Measurements from ENCODE around the gene XRCC6. TPM values are rescaled to one million over a fixed set of nuclear protein-coding genes. Genes with fewer than 3 reads are reported as not detected.

XRCC6 gene
- total RNA-seq, 1 donor = 276 TPM

- TF ChIP-seq CTCF (IDR thresholded peaks at IDR 0.05; ENCODE audit: insufficient read depth, low read length) = no peak
- H3K4me3 ChIP-seq (ENCODE audit: low read depth, low read length) = no peak overlapping the region
- DNase-seq (ENCODE audit: low read depth) = no peak
Observed at GRCh38 chr22:41598891-41599635, 22.0 kb upstream of the XRCC6 start.

GRCh38 chr22:41600976-41601375, 20.1 kb upstream of the XRCC6 start:
- no peak for DNase-seq (ENCODE audit: low read depth)
- H3K4me3 ChIP-seq (ENCODE audit: low read depth, low read length) = no peak overlapping the region
- TF ChIP-seq CTCF (IDR thresholded peaks at IDR 0.05; ENCODE audit: insufficient read depth, low read length) = no peak

- DNase-seq (ENCODE audit: low read depth) = no peak
Observed at GRCh38 chr22:41603873-41604332, 17.2 kb upstream of the XRCC6 start.

GRCh38 chr22:41608386-41608785, 12.7 kb upstream of the XRCC6 start:
- no peak for DNase-seq (ENCODE audit: low read depth)
- TF ChIP-seq CTCF (IDR thresholded peaks at IDR 0.05; ENCODE audit: insufficient read depth, low read length) = no peak
- no peak overlapping the region for H3K4me3 ChIP-seq (ENCODE audit: low read depth, low read length)

More at GRCh38 chr22:41603873-41604332, 17.2 kb upstream of the XRCC6 start:
- no peak overlapping the region for H3K4me3 ChIP-seq (ENCODE audit: low read depth, low read length)
- TF ChIP-seq CTCF (IDR thresholded peaks at IDR 0.05; ENCODE audit: insufficient read depth, low read length) = no peak

- no peak for DNase-seq (ENCODE audit: low read depth)
- no peak overlapping the region for H3K4me3 ChIP-seq (ENCODE audit: low read depth, low read length)
- TF ChIP-seq CTCF (IDR thresholded peaks at IDR 0.05; ENCODE audit: insufficient read depth, low read length) = no peak
Observed at GRCh38 chr22:41612603-41613306, 8.3 kb upstream of the XRCC6 start.

- TF ChIP-seq CTCF (IDR thresholded peaks at IDR 0.05; ENCODE audit: insufficient read depth, low read length) = no peak
- no peak for DNase-seq (ENCODE audit: low read depth)
- H3K4me3 ChIP-seq (ENCODE audit: low read depth, low read length) = no peak overlapping the region
Observed at GRCh38 chr22:41613456-41613855, 7.6 kb upstream of the XRCC6 start.
